ENCODE data around the gene C1R.

The C1R gene

GRCh38 chr12:7068994-7069346 is 23.3 kb downstream of the C1R start:
- CTCF ChIA-PET, result interaction anchor here (0.6 kb wide), 1 partner anchor 48 kb away, joined by 3 read pairs; no protein-coding TSS in a partner anchor
- Histone ChIP-seq H3K27ac (ENCODE audit: extremely low read depth, low read depth, low read length) (no peak overlapping the region), H3K4me1 (ENCODE audit: control insufficient read depth, insufficient read depth, low read length) (no peaks in the 10 kb centered on the region), H3K9me3 (ENCODE audit: control insufficient read depth, insufficient read depth, low read depth, low read length) (no peaks in the 10 kb centered on the region), H3K36me3 (ENCODE audit: control insufficient read depth in 2 of 2, insufficient read depth in 1 of 2, low read length in 2 of 2) (no peaks in the 10 kb centered on the region), H3K4me3 (ENCODE audit: low read depth, low read length) (no peak overlapping the region)
- POLR2A ChIA-PET, result interaction anchor here (0.8 kb wide), 1 partner anchor 217 kb away, joined by 3 read pairs; the partner anchor contains the start of gene USP5
- no peak for TF ChIP-seq ZNF341 (tag by site-specific recombination; IDR thresholded peaks at IDR 0.05; ENCODE audit: low read depth)
- TF ChIP-seq ZNF366 (tag by site-specific recombination; conservative IDR thresholded peaks at IDR 0.05), result no peak
- no peak for TF ChIP-seq ZNF629 (tag by site-specific recombination; IDR thresholded peaks at IDR 0.05)
- TF ChIP-seq ZNF175 (tag by site-specific recombination; IDR thresholded peaks at IDR 0.05), result no peak
- TF ChIP-seq ZNF561 (tag by site-specific recombination; IDR thresholded peaks at IDR 0.05; ENCODE audit: borderline replicate concordance), result no peak
- no peak for TF ChIP-seq ZBTB17 (tag by site-specific recombination; IDR thresholded peaks at IDR 0.05)
- TF ChIP-seq ZNF48 (tag by site-specific recombination; IDR thresholded peaks at IDR 0.05), result no peak
- no peak for TF ChIP-seq ZNF433 (tag by site-specific recombination; IDR thresholded peaks at IDR 0.05; ENCODE audit: low read depth)
- no peak for TF ChIP-seq ZNF473 (tag by site-specific recombination; IDR thresholded peaks at IDR 0.05)
- no peak for TF ChIP-seq ZNF23 (tag by site-specific recombination; IDR thresholded peaks at IDR 0.05; ENCODE audit: borderline replicate concordance)
- TF ChIP-seq ZXDB (tag by site-specific recombination; IDR thresholded peaks at IDR 0.05), result no peak
- no peak for TF ChIP-seq SP7 (tag by site-specific recombination; IDR thresholded peaks at IDR 0.05)
- TF ChIP-seq ZNF76 (tag by site-specific recombination; IDR thresholded peaks at IDR 0.05; ENCODE audit: borderline replicate concordance, low read depth), result no peak
- TF ChIP-seq ZBTB26 (tag by site-specific recombination; optimal IDR thresholded peaks at IDR 0.05), result no peak
- TF ChIP-seq ZNF354C (tag by site-specific recombination; IDR thresholded peaks at IDR 0.05; ENCODE audit: borderline replicate concordance, low read depth), result no peak
- no peak for TF ChIP-seq ZNF677 (tag by site-specific recombination; IDR thresholded peaks at IDR 0.05)
- TF ChIP-seq PRDM6 (tag by site-specific recombination; IDR thresholded peaks at IDR 0.05), result no peak
- TF ChIP-seq ZNF169 (tag by site-specific recombination; IDR thresholded peaks at IDR 0.05), result no peak

- Histone ChIP-seq H3K36me3 (ENCODE audit: control insufficient read depth in 2 of 2, insufficient read depth in 1 of 2, low read length in 2 of 2) (no peaks in the 10 kb centered on the region), H3K9me3 (ENCODE audit: control insufficient read depth, insufficient read depth, low read depth, low read length) (no peaks in the 10 kb centered on the region), H3K4me3 (ENCODE audit: low read depth, low read length) (no peak overlapping the region), H3K27ac (ENCODE audit: extremely low read depth, low read depth, low read length) (no peak overlapping the region), H3K4me1 (ENCODE audit: control insufficient read depth, insufficient read depth, low read length) (no peaks in the 10 kb centered on the region)
- ChIA-PET POLR2A (interaction anchor here (0.8 kb wide), 1 partner anchor 217 kb away, joined by 3 read pairs; the partner anchor contains the start of gene USP5), CTCF (interaction anchor here (0.6 to 0.7 kb wide), 2 partner anchors 25 to 48 kb away, joined by 3 to 8 read pairs; no protein-coding TSS in a partner anchor)
- no peak for TF ChIP-seq GFI1B (tag by site-specific recombination; IDR thresholded peaks at IDR 0.05)
- TF ChIP-seq ZNF639 (tag by site-specific recombination; IDR thresholded peaks at IDR 0.05), result no peak
- no peak for TF ChIP-seq ZBTB44 (tag by site-specific recombination; IDR thresholded peaks at IDR 0.05)
- TF ChIP-seq ZNF366 (tag by site-specific recombination; conservative IDR thresholded peaks at IDR 0.05), result no peak
- TF ChIP-seq ZNF404 (tag by site-specific recombination; IDR thresholded peaks at IDR 0.05), result no peak
- no peak for TF ChIP-seq ZNF133 (tag by site-specific recombination; IDR thresholded peaks at IDR 0.05)
- TF ChIP-seq ZNF830 (tag by site-specific recombination; IDR thresholded peaks at IDR 0.05; ENCODE audit: low read depth), result no peak
- TF ChIP-seq ZNF514 (tag by site-specific recombination; IDR thresholded peaks at IDR 0.05), result no peak
- TF ChIP-seq ZNF600 (tag by site-specific recombination; IDR thresholded peaks at IDR 0.05), result no peak
- TF ChIP-seq ZNF501 (tag by site-specific recombination; IDR thresholded peaks at IDR 0.05), result no peak
- TF ChIP-seq SP3 (tag by site-specific recombination; IDR thresholded peaks at IDR 0.05), result no peak
Observed at GRCh38 chr12:7068240-7068993, 23.8 kb downstream of the C1R start.
